BJ (cell line): Measurements from ENCODE around the gene IRS2. TPM values are rescaled to one million over a fixed set of nuclear protein-coding genes. Genes with fewer than 3 reads are reported as not detected.

Experiments used
- CTCF ChIA-PET: fragments of 350-600 bp; formaldehyde crosslinking; extraction: SDS; loops from one replicate; lab custom pipeline; 2021; ENCODE audit warnings: antibody characterized with exemption, inconsistent platforms; lab: Yijun Ruan, JAX
- POLR2A ChIA-PET: fragments of 300-600 bp; sonication (Branson Sonifier 250); formaldehyde crosslinking; extraction: SDS; loops from one replicate; lab custom pipeline; 2021; ENCODE audit warnings: antibody characterized with exemption; lab: Charles Lee
- DNase-seq: peaks from one replicate; pipeline ENCODE4 v3.0.0-alpha.2; 2011; ENCODE audit warnings: low read depth
- H3K27me3 ChIP-seq: 2 replicates; pipeline ENCODE4 v1.6.0; 2011; ENCODE audit warnings: low read length; ENCODE audit not compliant: control insufficient read depth, insufficient read depth
- H3K36me3 ChIP-seq: 2 replicates; pipeline ENCODE4 v1.5.1; 2011; ENCODE audit warnings: low read length; ENCODE audit not compliant: control insufficient read depth, insufficient read depth
- H3K4me3 ChIP-seq: 2 replicates; pipeline ENCODE4 v1.5.1; 2011; ENCODE audit warnings: low read depth, mild to moderate bottlenecking, control low read depth, low read length
- polyA plus RNA-seq: library from polyadenylated mRNA; depleted of rRNA; stranded (reverse); fragments of >200 nt; gene quantifications from 2 replicates; pipeline ENCODE4 v1.2.3, GENCODE V29; 2011
- TF ChIP-seq, protein P1 (sequence below): IDR thresholded peaks from 2 replicates; pipeline ENCODE4 v1.5.1; 2011; ENCODE audit warnings: low read depth, mild to moderate bottlenecking, control low read depth, inconsistent platforms, low read length, moderate library complexity; ENCODE audit not compliant: insufficient read depth

Gene IRS2
- polyA plus RNA-seq, 1 experiment = 1.3 TPM

DNA sequence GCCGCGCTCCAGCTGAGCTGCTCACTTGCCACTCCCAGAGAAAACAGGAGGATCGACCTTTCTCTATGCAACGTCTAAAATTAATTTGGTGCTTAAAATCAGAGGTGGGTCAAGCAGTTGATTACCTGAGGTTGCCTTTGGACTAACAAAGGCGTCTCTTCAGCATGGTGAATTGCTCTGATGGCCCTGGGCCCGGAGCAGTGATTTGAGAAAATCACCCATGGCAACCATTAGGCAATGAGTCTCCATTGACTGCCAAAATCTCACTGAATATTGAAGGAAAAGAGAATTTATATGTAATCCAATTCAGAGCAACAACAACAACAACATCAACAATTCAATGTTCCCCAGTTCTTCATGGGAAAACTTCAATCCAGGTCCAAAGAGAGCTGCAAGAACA is 61.8 kb downstream of the IRS2 start:
- POLR2A ChIA-PET = no interaction called here

DNA sequence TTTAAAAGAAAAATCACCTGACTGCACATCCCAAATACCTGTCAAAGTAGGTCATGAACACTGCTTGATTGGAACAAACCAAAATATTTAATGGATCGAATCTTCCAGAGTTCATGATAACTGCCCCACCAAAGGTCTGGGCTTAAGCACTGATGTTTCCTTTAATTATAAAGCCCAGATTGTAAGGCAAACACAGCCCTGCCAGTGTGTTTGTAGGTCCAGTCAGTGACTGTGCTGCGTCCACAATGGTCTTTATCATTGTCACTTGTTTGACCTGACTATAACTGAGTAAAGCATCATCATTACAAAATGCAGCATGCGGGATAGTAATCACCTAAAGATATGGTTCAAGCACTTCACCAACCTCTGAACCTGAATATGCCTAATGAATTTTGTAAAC is 63.3 kb downstream of the IRS2 start:
- POLR2A ChIA-PET = no interaction called here

More for the DNA sequence above, 61.8 kb downstream of the IRS2 start:
- CTCF ChIA-PET = interaction anchor here (1.4 kb wide), 1 partner anchor 16 kb away, joined by 3 read pairs; no protein-coding TSS in a partner anchor
- TF ChIP-seq, protein P1, sequence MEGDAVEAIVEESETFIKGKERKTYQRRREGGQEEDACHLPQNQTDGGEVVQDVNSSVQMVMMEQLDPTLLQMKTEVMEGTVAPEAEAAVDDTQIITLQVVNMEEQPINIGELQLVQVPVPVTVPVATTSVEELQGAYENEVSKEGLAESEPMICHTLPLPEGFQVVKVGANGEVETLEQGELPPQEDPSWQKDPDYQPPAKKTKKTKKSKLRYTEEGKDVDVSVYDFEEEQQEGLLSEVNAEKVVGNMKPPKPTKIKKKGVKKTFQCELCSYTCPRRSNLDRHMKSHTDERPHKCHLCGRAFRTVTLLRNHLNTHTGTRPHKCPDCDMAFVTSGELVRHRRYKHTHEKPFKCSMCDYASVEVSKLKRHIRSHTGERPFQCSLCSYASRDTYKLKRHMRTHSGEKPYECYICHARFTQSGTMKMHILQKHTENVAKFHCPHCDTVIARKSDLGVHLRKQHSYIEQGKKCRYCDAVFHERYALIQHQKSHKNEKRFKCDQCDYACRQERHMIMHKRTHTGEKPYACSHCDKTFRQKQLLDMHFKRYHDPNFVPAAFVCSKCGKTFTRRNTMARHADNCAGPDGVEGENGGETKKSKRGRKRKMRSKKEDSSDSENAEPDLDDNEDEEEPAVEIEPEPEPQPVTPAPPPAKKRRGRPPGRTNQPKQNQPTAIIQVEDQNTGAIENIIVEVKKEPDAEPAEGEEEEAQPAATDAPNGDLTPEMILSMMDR = no peak
- DNase-seq = no peak
- Histone ChIP-seq H3K36me3 (no peaks in the 10 kb centered on the region), H3K4me3 (no peak overlapping the region), H3K27me3 (no peaks in the 10 kb centered on the region; the same call in none of the 2 replicates)

DNA sequence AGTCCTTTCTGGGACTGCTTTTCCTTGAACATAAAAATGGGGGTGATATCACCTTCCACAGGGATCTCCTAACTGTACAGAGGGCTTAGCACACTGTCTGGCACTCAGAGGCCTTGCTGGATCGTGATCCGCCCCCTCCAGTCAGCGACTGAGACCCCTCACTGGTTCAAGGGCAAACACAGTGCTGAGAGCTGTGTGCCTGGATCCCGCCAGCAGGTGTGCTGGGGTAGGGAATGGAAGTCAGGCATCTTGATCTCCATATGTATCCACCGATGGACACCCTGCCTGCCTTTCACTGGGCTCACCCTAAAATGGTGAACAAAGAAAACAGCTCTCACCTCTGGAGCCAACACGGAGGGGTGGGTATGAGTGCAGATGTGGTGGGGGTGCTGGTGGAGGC is 64.3 kb downstream of the IRS2 start:
- Histone ChIP-seq H3K4me3 (no peak overlapping the region), H3K27me3 (no peaks in the 10 kb centered on the region; the same call in none of the 2 replicates), H3K36me3 (no peaks in the 10 kb centered on the region)
- no peak for DNase-seq
- ChIA-PET POLR2A (no interaction called here), CTCF (interaction anchor here (0.6 kb wide), 1 partner anchor 619 kb away, joined by 3 read pairs; no protein-coding TSS in a partner anchor)
- TF ChIP-seq, protein P1 = no peak

More for the DNA sequence above, 63.3 kb downstream of the IRS2 start:
- Histone ChIP-seq H3K4me3 (no peak overlapping the region), H3K36me3 (no peaks in the 10 kb centered on the region), H3K27me3 (no peaks in the 10 kb centered on the region; the same call in none of the 2 replicates)
- no peak for DNase-seq
- TF ChIP-seq, protein P1 = no peak
- CTCF ChIA-PET = no interaction called here

DNA sequence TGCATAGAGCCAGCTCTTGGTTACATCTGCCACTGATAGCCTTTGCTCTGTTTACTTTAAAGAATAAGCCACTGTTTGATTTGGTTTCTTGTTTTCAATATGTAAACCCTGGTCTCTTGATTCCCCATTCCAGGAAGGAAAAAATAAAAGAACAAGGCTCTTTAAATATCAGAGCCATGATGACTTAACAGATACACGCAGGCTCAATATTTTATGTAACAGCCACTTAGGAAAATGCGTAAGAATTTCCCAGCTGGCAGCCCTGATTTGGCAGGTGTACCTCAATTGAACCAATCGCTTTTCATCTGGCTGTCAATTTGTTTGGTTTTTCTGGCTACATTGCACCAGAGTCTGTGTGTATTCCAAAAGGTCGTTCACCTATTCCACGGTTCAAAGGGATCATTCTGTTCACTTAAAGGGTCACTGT is 65.6 kb downstream of the IRS2 start:
- ChIA-PET POLR2A (no interaction called here), CTCF (interaction anchor here (0.7 kb wide), 1 partner anchor 131 kb away, joined by 3 read pairs; no protein-coding TSS in a partner anchor)
- DNase-seq = no peak
- H3K36me3 ChIP-seq = no peaks in the 10 kb centered on the region
- no peak overlapping the region for H3K4me3 ChIP-seq
- TF ChIP-seq, protein P1 = no peak
- H3K27me3 ChIP-seq = no peaks in the 10 kb centered on the region; the same call in 1 of the 2 replicates

DNA sequence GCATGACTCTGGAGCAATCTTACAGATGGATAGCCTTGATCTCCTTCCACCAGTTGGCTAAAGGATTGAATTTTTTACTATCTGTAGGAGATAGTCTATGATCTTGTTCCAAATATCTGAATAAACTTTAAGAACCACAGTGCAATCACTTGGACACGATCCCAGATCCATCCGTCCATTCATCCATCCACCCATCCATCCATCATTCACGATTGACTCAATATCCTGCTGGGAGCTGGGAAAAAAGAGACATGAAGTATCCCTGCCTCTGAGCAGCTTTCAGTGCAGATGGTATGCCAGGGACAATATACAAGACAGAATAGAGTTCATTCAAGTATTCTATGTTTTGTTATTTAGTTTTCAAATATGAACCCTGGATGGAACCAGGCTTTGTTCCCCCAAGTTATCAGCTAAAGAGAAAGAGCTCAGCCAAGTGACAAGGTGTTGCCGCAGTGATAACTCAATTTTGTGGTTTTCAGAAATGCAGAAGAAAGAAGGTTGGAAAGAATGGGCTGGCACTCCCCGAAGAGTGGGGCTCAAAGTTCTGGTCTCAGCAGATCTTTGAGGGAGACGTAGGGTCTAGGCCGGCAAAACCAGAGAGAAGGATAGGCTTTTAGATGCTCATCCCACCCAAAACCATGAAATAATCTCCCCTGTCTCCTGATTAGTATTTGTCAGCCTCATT is 66.3 kb downstream of the IRS2 start:
- POLR2A ChIA-PET = no interaction called here
- Histone ChIP-seq H3K4me3 (no peak overlapping the region), H3K36me3 (no peaks in the 10 kb centered on the region), H3K27me3 (no peaks in the 10 kb centered on the region; the same call in 1 of the 2 replicates)
- CTCF ChIA-PET = no interaction called here
- TF ChIP-seq, protein P1 = no peak
- DNase-seq = no peak
